Measurements from ENCODE around the gene COX15. TPM values are rescaled to one million over a fixed set of nuclear protein-coding genes. Genes with fewer than 3 reads are reported as not detected.

COX15 gene
- total and polyA plus RNA-seq, 2 donors (not counting 3 experiments of a cell fraction or from before 2014, with no cell fraction given) = 16.6 to 34.6 TPM

GRCh38 chr10:99769706-99770105 lies 37.8 kb upstream of the COX15 start:
- dilution Hi-C loops (cut with MboI; ENCODE audit: extremely low pct_ligation_motif_present, low sequenced_read_pairs) = no loop called here
- Histone ChIP-seq H3K9ac (replicated peaks; ENCODE audit: extremely low read depth, insufficient read depth, low read length) (no peak overlapping the region), H3K4me2 (ENCODE audit: insufficient read depth, low read length) (no peak overlapping the region), H4K20me1 (replicated peaks; ENCODE audit: control insufficient read depth, extremely low read depth, insufficient read depth, low read length) (no peaks in the 10 kb centered on the region), H2AFZ (ENCODE audit: low read depth, low read length) (no peak overlapping the region), H3K36me3 (ENCODE audit: control insufficient read depth in 2 of 2, extremely low read depth in 1 of 2, insufficient read depth in 2 of 2, low read length in 2 of 2) (no peaks in the 10 kb centered on the region), H3K9me1 (replicated peaks; ENCODE audit: control insufficient read depth, extremely low read depth, insufficient read depth, low read length) (no peaks in the 10 kb centered on the region), H3K9me3 (replicated peaks; ENCODE audit: control insufficient read depth, insufficient read depth, low read length) (no peaks in the 10 kb centered on the region), H3K79me2 (ENCODE audit: control insufficient read depth, insufficient read depth, low read length) (no peaks in the 10 kb centered on the region), H3K4me1 (ENCODE audit: control insufficient read depth, extremely low read depth, insufficient read depth, low read length) (no peaks in the 10 kb centered on the region), H3K27ac (ENCODE audit: insufficient read depth, low read depth, low read length) (no peak overlapping the region), H3K27me3 (ENCODE audit: control insufficient read depth in 2 of 2, insufficient read depth in 2 of 2, low read length in 2 of 2) (no peaks in the 10 kb centered on the region), H3K4me3 (replicated peaks in 1 of 3; ENCODE audit: insufficient read depth in 1 of 3, low read depth in 1 of 3, low read length in 3 of 3) (no peak overlapping the region)
- ChIA-PET CTCF (interaction anchor here (0.8 to 2.1 kb wide), 4 partner anchors 10 to 76 kb away, joined by 3 to 8 read pairs (median 5); no protein-coding TSS in a partner anchor), POLR2A (no interaction called here)
- BruUV-seq (replicated peaks) = no TSS peak
- DNase-seq (ENCODE audit: low read depth, low spot score) (peak; percentile 15), FAIRE-seq (no peak)
- intact Hi-C loops (cut with micrococcal nuclease) = no loop called here
- TF ChIP-seq GATA2 (IDR thresholded peaks at IDR 0.05; ENCODE audit: insufficient read depth, insufficient read length, low read depth, low read length) (no peak), EZH2 (IDR thresholded peaks at IDR 0.05; ENCODE audit: borderline replicate concordance, low read depth, low read length, severe bottlenecking) (no peak), JUN (IDR thresholded peaks at IDR 0.05; ENCODE audit: borderline replicate concordance, insufficient read depth, insufficient read length, low read depth) (no peak), MYC (IDR thresholded peaks at IDR 0.05; ENCODE audit: low read depth, low read length) (no peak), POLR2A (IDR thresholded peaks at IDR 0.05; ENCODE audit: low read depth, low read length) (no peak), CTCF (IDR thresholded peaks at IDR 0.05; ENCODE audit: extremely low read depth in 1 of 2, insufficient read depth in 1 of 2, low read depth in 1 of 2, low read length in 2 of 2) (no peak), MAX (IDR thresholded peaks at IDR 0.05; ENCODE audit: insufficient read depth, insufficient read length) (no peak), FOS (IDR thresholded peaks at IDR 0.05; ENCODE audit: borderline replicate concordance, insufficient read depth, low read length) (no peak), POLR2AphosphoS5 (IDR thresholded peaks at IDR 0.05; ENCODE audit: insufficient read depth, low read depth, low read length) (no peak)
